KMS-11 (cell line): ENCODE results near the gene IRF2BP2.

Source experiments
- H2AFZ ChIP-seq: fragments of 200-600 bp; sonication (generic); 2 replicates; pipeline ENCODE4 v1.6.1; 2016; ENCODE audit warnings: antibody characterized with exemption, mixed run types, low read depth
- H3K27ac ChIP-seq: fragments of 200-600 bp; sonication (generic); 2 replicates; pipeline ENCODE4 v1.6.1; 2016; ENCODE audit warnings: mild to moderate bottlenecking, mixed run types
- H3K27me3 ChIP-seq: fragments of 200-600 bp; sonication (generic); 2 replicates; pipeline ENCODE4 v1.6.1; 2017; ENCODE audit warnings: mild to moderate bottlenecking, low read depth, mixed run types, moderate library complexity; ENCODE audit not compliant: insufficient read depth
- H3K36me3 ChIP-seq: fragments of 200-600 bp; sonication (generic); 2 replicates; pipeline ENCODE4 v1.6.1; 2017; ENCODE audit warnings: mild to moderate bottlenecking, mixed run types; ENCODE audit not compliant: insufficient read depth
- H3K4me1 ChIP-seq: fragments of 200-600 bp; sonication (generic); 2 replicates; pipeline ENCODE4 v1.6.1; 2016; ENCODE audit warnings: mild to moderate bottlenecking, low read depth, mixed run types; ENCODE audit not compliant: poor library complexity, severe bottlenecking
- H3K4me2 ChIP-seq: fragments of 200-600 bp; sonication (generic); 2 replicates; pipeline ENCODE4 v1.7.0; 2016; ENCODE audit warnings: mild to moderate bottlenecking, mixed run types
- H3K4me3 ChIP-seq: fragments of 200-600 bp; sonication (generic); IDR thresholded peaks from 2 replicates; pipeline ENCODE4 v1.6.1; 2017; ENCODE audit warnings: low read depth, low read length, mixed read lengths; ENCODE audit not compliant: insufficient read depth
- H3K79me2 ChIP-seq: fragments of 200-600 bp; sonication (generic); 2 replicates; pipeline ENCODE4 v1.6.1; 2016; ENCODE audit warnings: low read depth, mixed run types; ENCODE audit not compliant: insufficient read depth
- H3K9ac ChIP-seq: fragments of 200-600 bp; sonication (generic); 2 replicates; pipeline ENCODE4 v1.6.1; 2016; ENCODE audit warnings: mild to moderate bottlenecking, mixed run types
- H4K20me1 ChIP-seq: fragments of 200-600 bp; sonication (generic); 2 replicates; pipeline ENCODE4 v1.6.1; 2016; ENCODE audit warnings: mild to moderate bottlenecking, mixed run types; ENCODE audit not compliant: insufficient read depth
- TF ChIP-seq, protein P1 (sequence below): fragments of 200-600 bp; sonication (generic); conservative IDR thresholded peaks from 2 replicates; pipeline ENCODE4 v1.6.1; 2017; ENCODE audit warnings: low read depth, mild to moderate bottlenecking, antibody characterized with exemption, low read length, moderate library complexity, mixed read lengths

IRF2BP2 gene

DNA sequence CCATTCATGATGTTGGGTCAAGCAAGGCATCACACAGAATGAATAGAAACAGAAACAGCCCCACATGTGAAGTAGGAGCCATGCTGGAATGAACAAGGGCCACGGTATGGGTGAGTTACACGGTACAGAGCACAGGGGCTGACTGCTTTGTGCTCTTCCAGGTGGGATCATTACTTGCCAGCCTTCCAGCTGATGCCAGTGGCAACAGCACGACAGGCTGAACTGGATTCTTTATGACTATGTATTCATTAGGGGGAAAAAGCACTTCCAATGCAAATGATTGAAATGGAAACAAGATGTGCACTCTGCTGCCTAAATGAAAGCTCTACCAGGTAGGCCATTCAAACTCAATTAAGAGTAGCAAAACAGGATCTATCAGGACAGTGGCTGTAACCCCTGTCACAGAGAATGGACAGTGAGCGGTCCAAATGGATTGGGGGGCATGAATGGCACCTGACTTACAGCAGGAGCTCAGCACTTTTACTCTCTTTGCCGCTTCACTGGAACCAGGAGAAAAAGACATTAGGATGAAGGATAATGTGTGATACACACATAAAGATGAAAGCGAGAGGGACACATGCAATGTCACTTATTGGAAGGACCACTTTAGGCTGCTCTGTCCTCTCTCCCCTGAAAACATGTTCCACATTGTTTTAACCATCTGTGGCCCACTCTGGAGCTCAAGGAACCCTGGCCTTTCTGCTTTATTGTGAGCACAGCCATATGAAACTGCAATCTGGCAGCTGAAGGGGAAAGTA lies 23.4 kb upstream of the IRF2BP2 start:
- H3K4me3 ChIP-seq = no peak overlapping the region
- H3K4me1 ChIP-seq = no peaks in the 10 kb centered on the region
- H3K4me2 ChIP-seq = no peak overlapping the region
- H3K79me2 ChIP-seq = no peaks in the 10 kb centered on the region
- no peaks in the 10 kb centered on the region for H3K36me3 ChIP-seq
- H3K27ac ChIP-seq = no peak overlapping the region
- H4K20me1 ChIP-seq = no peaks in the 10 kb centered on the region
- TF ChIP-seq, protein P1, sequence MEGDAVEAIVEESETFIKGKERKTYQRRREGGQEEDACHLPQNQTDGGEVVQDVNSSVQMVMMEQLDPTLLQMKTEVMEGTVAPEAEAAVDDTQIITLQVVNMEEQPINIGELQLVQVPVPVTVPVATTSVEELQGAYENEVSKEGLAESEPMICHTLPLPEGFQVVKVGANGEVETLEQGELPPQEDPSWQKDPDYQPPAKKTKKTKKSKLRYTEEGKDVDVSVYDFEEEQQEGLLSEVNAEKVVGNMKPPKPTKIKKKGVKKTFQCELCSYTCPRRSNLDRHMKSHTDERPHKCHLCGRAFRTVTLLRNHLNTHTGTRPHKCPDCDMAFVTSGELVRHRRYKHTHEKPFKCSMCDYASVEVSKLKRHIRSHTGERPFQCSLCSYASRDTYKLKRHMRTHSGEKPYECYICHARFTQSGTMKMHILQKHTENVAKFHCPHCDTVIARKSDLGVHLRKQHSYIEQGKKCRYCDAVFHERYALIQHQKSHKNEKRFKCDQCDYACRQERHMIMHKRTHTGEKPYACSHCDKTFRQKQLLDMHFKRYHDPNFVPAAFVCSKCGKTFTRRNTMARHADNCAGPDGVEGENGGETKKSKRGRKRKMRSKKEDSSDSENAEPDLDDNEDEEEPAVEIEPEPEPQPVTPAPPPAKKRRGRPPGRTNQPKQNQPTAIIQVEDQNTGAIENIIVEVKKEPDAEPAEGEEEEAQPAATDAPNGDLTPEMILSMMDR = no peak
- H2AFZ ChIP-seq = no peak overlapping the region
- no peak overlapping the region for H3K9ac ChIP-seq
- no peaks in the 10 kb centered on the region for H3K27me3 ChIP-seq

DNA sequence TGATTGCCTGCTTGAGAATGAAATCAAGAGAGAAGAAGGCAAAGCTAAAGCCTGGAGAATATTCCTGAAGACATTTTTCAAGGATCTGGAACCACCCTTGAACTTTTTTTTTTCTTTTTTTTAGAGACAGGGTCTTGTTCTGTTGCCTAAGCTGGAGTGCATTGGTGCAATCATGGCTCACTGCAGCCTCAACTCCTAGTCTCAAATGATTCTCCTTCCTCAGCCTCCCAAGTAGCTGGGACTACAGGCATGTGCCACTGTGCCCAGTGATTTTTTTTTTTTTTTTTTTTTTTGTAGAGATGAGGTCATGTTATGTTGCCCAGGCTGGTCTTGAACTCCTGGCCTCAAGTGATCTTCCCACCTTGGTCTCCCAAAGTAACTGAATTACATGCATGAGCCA lies 22.2 kb upstream of the IRF2BP2 start:
- Histone ChIP-seq H3K27me3 (no peaks in the 10 kb centered on the region), H3K36me3 (no peaks in the 10 kb centered on the region), H3K4me3 (no peak overlapping the region), H3K27ac (no peak overlapping the region), H3K4me2 (no peak overlapping the region), H4K20me1 (no peaks in the 10 kb centered on the region), H3K9ac (no peak overlapping the region), H3K4me1 (no peaks in the 10 kb centered on the region), H2AFZ (no peak overlapping the region), H3K79me2 (no peaks in the 10 kb centered on the region)
- TF ChIP-seq, protein P1 = no peak

DNA sequence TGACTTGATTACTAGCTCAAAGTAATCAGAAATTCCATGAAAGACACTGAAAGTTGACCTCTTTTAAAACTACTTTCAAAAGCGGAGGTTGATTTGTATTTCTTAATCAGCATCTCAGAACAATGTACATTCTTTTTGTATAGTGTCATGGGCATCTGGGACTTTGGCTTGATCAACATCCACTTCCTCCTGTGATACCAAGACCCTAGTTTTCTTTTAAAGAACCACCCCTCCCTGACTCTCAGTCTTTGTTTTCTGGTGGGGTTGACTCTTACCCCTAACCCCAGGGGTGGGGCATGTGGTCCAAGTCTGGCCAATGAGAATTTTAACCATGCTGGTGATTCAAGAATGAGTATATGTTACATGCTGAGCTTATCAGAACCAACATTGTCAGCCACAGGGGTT lies 21.7 kb upstream of the IRF2BP2 start:
- H2AFZ ChIP-seq = no peak overlapping the region
- no peak overlapping the region for H3K9ac ChIP-seq
- no peaks in the 10 kb centered on the region for H3K79me2 ChIP-seq
- H3K4me1 ChIP-seq = no peaks in the 10 kb centered on the region
- H3K36me3 ChIP-seq = no peaks in the 10 kb centered on the region
- no peak overlapping the region for H3K4me2 ChIP-seq
- H4K20me1 ChIP-seq = no peaks in the 10 kb centered on the region
- TF ChIP-seq, protein P1 = no peak
- H3K27ac ChIP-seq = no peak overlapping the region
- H3K4me3 ChIP-seq = no peak overlapping the region
- no peaks in the 10 kb centered on the region for H3K27me3 ChIP-seq

DNA sequence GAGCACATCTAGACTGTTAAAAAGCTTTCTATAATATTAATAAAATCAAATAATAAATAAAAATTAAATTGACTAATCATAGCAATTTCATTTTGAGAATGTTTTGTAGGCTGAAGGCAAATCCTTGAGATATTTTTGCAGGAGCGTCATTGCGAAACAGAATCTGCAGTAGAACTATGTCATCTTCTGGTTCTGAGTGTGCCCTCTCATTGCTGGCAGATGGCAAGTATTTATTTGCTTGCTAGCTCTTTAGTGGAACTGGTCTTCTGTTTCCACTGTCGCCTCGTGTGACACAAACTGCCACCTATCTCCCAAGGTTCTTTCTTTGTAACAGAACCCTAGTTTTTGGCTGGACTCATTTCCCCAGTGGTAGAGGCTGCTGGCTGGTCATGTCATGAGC lies 19.0 kb upstream of the IRF2BP2 start:
- TF ChIP-seq, protein P1 = no peak
- Histone ChIP-seq H3K27me3 (no peaks in the 10 kb centered on the region), H2AFZ (no peak overlapping the region), H3K9ac (no peak overlapping the region), H3K4me1 (no peaks in the 10 kb centered on the region), H3K4me3 (no peak overlapping the region), H3K4me2 (no peak overlapping the region), H3K27ac (no peak overlapping the region), H4K20me1 (no peaks in the 10 kb centered on the region), H3K36me3 (no peaks in the 10 kb centered on the region), H3K79me2 (no peaks in the 10 kb centered on the region)
